ENCODE data around the gene CDA. TPM values are rescaled to one million over a fixed set of nuclear protein-coding genes. Genes with fewer than 3 reads are reported as not detected.

The CDA gene
- polyA plus RNA-seq, 3 donors from 2014 or later: 0.30 TPM; not detected in 2

DNA sequence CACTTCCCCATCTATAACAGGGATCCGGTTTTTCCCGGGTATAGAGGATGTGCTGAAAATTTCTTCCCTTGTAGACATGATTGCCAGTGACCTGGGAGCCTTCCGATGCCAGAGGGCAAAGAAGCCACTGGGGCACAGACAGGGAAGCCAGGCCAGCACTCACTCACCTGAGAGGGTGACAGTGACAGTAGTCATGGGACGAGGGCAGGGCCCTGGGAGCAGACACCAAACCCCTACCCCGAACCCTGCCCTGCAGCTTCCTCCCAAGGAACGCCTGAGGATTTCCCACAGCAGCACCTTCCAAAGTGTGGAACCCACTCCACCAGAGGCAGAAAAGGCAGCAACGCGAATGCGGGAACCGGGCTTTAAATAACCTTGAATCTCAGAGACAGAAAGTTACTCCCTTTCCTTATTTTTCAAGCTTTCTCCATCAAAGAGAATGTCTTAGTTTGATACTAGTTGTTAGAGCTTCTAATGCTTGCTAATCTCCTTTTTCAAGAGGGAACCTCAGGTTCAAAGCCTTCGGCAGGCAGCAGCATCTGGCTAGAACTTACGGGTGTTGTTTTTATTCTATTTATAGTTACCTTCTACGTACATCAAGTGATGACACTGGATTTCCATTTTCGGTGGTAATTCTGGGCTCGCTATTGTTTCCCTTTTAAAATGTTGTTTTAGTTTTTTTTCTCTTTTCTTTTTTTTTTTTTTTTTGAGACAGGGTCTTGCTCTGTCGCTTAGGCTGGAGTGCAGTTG, 69.4 kb downstream of the CDA start:
- Mint-ChIP-seq H3K9me3 (no peaks in the 10 kb centered on the region), H3K36me3 (peaks cover 8 to 10% (median 9%) of the 10 kb centered on the region in 3 donors), H3K27me3 (ENCODE audit: low read depth in 3 of 3) (peaks cover 0 to 9% (median 0%) of the 10 kb centered on the region in 3 donors), H3K27ac (no peak overlapping the region), H3K4me1 (peaks cover 53 to 65% of the 10 kb centered on the region in 2 donors), H3K4me3 (peak overlapping the region in 1 of 5 donors; percentile 38)
- DNase-seq: no peak

DNA sequence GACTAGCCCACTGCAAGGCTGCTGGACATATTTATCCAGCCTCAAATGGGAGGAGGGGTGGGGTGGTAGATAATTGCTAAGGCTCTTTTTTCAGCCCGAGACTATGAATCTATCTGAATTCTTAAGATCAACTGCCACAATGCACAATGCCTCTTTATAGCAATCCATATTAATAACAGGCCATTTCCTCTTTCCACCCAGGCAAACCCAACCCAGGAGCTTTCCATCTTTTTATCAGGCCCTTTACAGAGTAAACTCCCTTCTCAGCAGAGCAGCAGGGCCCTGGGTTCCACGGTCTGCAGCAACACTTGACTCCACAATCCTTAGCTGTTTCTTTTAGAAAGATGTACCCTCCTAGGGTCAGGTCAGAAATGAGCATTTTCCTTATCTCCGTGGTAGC, 71.5 kb downstream of the CDA start:
- Mint-ChIP-seq H3K36me3 (peaks cover 0 to 10% (median 9%) of the 10 kb centered on the region in 3 donors), H3K9me3 (no peaks in the 10 kb centered on the region), H3K27me3 (ENCODE audit: low read depth in 3 of 3) (peaks cover 0 to 9% (median 0%) of the 10 kb centered on the region in 3 donors), H3K27ac (peak overlapping the region; percentile 93 to 99 (median 98)), H3K4me3 (peak overlapping the region; percentile 98 to 99 (median 99)), H3K4me1 (peaks cover 53 to 65% of the 10 kb centered on the region in 2 donors)
- DNase-seq: no peak

DNA sequence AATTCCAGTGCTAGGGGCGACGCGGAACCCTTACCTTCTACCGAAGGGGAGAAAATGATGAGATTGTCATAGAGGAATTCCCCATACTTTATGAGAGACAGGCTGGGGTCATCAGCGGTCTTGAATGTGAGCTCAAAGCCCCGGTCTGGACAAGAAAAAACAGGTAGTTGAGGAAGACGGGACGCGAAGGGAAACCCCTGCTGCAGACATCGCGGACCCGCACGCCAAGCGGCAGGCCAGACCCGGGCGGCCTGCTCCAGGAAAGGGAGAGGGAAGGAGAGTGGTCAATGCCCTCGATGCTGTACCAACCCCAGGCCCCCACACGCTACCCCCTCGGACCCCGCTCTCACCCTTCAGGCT, 71.9 kb downstream of the CDA start:
- Mint-ChIP-seq H3K36me3 (peaks cover 0 to 10% (median 9%) of the 10 kb centered on the region in 3 donors), H3K9me3 (no peaks in the 10 kb centered on the region), H3K4me3 (peak overlapping the region; percentile 98 to 99 (median 99)), H3K4me1 (peaks cover 53 to 65% of the 10 kb centered on the region in 2 donors), H3K27ac (peak overlapping the region; percentile 93 to 99 (median 98)), H3K27me3 (ENCODE audit: low read depth in 3 of 3) (peaks cover 0 to 9% (median 0%) of the 10 kb centered on the region in 3 donors)
- DNase-seq: no peak

DNA sequence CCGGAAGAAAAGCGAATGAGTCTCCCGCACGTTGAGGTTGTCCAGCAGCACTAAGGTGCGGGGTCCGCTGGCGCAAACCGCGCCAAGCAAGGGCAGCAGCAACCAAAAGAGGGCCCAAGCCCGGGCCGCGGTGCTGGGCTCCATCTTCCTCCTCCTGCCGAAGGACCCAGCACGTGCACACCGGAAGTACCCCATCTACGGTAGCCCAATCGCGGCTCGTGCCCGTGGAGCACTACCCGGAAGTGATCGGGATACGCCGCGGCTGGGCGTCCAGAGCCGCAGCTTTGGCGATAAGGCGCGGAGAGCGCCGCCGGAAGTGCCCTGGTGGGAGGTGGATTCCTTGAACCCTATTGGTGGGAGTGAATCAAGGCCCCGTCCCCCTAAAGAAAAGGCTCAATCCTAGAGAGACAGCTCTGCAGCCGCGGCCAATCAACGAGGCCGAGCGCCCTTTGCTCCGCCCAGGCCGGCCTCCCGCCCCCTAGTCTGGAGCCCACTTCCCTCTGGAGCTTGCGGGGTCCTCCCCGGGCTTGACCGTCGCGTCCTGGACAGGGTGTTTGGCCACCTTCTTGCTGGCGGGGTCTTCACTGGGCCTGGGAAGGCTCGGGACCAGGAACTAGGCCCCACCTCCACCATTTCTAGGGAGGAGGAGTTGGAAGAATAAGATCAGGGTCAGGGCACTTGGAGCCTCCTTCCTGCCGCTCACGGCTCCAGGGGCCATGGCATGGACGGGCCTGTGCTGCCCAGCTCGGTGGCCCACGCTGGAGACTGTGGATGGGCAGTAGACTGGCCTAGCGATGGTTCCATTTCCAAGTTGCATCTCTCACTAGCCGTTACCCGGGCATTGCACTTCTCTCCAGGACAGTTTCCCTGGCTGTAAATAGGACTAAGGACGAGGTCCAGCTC, 72.6 kb downstream of the CDA start, which contains the start of gene DDOST:
Gene DDOST, minus strand, starts transcription at position 163 of the 903 bp plus-strand sequence. Its CDS starts 19 bp downstream, at position 144.
- Mint-ChIP-seq H3K9me3 (no peaks in the 10 kb centered on the region), H3K27ac (peak within 1 kb of the TSS; percentile 93 to 99 (median 98)), H3K4me3 (peak within 1 kb of the TSS; percentile 98 to 99 (median 99)), H3K27me3 (ENCODE audit: low read depth in 3 of 3) (peaks cover 0 to 9% (median 0%) of the 10 kb centered on the region in 3 donors), H3K36me3 (peaks cover 0 to 10% (median 8%) of the 10 kb centered on the region in 3 donors), H3K4me1 (peaks cover 52 to 60% of the 10 kb centered on the region in 2 donors)
- peak; percentile 94 to 95 (median 95) for DNase-seq

DNA sequence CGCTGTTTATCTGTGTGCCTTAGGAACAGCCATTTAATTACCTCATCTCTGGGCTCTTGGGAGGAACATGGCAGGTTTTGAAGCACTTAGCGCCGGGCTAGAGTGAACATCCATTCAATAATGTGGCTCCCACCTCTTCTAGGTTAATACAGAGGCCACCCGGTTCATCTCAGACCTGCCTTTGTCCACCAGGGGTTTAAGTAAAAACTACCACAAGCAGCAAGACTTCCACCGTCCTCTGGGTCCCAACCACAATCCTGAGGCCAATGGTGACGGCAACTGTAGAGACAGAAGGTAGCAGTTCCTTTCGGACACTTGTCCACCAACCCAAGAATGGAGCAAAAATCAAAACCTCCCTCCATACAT, 73.2 kb downstream of the CDA start:
- peak overlapping the region; percentile 98 to 99 (median 99) for H3K4me3 Mint-ChIP-seq
- DNase-seq: no peak
- H3K4me1 Mint-ChIP-seq: peaks cover 47 to 54% of the 10 kb centered on the region in 2 donors
- peaks cover 0 to 7% (median 1%) of the 10 kb centered on the region in 3 donors for H3K36me3 Mint-ChIP-seq
- peak overlapping the region; percentile 93 to 99 (median 98) for H3K27ac Mint-ChIP-seq
- H3K9me3 Mint-ChIP-seq: no peaks in the 10 kb centered on the region
- H3K27me3 Mint-ChIP-seq (ENCODE audit: low read depth in 3 of 3): peaks cover 0 to 8% (median 0%) of the 10 kb centered on the region in 3 donors

DNA sequence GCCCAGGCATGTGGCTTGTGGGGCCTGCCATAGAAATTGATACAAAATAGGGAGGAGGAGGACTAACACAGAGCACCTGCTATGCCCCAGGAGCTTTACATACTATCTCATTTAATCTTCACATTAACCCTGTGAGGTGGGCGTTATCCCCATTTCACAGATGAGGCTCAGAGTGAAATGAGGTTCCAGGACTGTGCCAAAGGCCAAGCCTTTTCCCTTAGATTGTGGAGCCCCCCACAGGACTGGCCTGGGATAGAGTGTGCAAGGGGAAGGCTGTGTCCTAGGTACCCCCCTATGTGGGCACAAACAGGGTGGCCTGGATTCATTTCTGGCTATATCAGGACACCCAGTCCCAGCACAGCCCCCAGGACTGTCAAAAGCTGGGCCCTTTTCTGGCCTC, 74.5 kb downstream of the CDA start:
- DNase-seq: no peak
- peak overlapping the region in 3 of 5 donors; percentile 98 to 99 (median 99) for H3K4me3 Mint-ChIP-seq
- no peaks in the 10 kb centered on the region for H3K9me3 Mint-ChIP-seq
- H3K4me1 Mint-ChIP-seq: peaks cover 41% of the 10 kb centered on the region in 2 donors
- peaks cover 0 to 5% (median 0%) of the 10 kb centered on the region in 3 donors for H3K36me3 Mint-ChIP-seq
- peak overlapping the region in 1 of 6 donors; percentile 45 for H3K27ac Mint-ChIP-seq
- H3K27me3 Mint-ChIP-seq (ENCODE audit: low read depth in 3 of 3): peaks cover 0 to 6% (median 2%) of the 10 kb centered on the region in 3 donors

DNA sequence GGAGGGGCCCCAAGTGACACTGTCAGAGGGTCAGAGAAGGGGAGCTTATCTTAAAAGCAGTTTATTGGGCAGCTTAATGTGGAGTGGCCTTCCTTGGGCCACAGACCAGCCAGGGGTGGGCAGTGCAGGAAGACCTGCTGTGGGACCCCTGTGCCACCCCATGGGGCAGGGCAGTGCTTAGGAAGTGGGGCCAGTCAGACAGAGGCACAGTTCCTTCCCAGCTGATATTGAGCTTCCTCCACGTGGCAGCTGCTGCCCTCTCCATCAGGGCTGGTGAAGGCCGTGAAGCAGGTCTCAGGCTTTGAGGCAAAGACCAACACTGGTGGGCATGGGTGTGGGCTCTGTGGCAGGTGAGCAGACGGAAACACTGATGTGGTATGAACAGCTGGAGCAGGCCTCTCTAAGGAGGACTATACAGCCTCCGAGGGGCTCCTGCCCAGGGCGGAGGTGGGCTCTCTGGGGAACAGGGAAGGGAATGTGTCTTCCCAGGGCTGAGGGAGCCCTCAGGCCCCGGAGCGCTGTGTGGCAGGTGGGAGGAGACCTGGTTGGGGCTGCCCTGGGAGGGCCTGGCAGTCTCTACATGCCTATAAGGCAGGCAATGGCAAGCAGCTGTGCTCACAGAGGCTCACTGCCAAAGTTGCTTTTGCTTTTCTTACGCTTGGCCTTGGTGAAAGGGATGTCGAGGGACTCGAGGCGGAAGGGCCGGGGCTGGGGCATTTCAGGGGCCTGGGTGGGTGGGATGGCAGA, 75.2 kb downstream of the CDA start:
- H3K4me3 Mint-ChIP-seq: peak overlapping the region in 1 of 5 donors; percentile 4

DNA sequence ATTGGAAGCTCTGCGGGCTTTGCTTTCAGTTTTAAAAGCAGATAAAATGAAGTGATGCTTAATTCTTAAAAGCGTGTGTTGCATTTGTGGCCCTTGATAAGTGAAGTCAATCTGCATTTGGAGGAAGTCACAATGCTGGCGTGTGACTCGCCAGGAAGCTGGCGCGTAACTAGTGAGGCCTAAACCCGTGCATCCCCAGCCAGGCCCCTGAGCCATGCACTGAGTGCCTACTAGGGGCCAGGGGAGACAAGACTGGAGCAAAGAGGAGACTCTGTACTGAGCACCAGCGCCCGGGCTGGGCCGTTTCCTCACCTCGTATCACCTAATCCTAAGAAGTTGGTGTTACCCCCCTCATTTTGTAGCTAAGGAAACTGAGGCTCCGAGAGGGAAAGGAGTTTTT, 76.8 kb downstream of the CDA start:
- no peak overlapping the region for H3K4me3 Mint-ChIP-seq
- no peaks in the 10 kb centered on the region for H3K9me3 Mint-ChIP-seq
- DNase-seq: no peak
- H3K36me3 Mint-ChIP-seq: no peaks in the 10 kb centered on the region
- H3K27ac Mint-ChIP-seq: no peak overlapping the region
- peaks cover 0 to 6% (median 3%) of the 10 kb centered on the region in 3 donors for H3K27me3 Mint-ChIP-seq (ENCODE audit: low read depth in 3 of 3)
- H3K4me1 Mint-ChIP-seq: peaks cover 21 to 22% of the 10 kb centered on the region in 2 donors

More for the DNA sequence above, 75.2 kb downstream of the CDA start:
- Mint-ChIP-seq H3K9me3 (no peaks in the 10 kb centered on the region), H3K27ac (no peak overlapping the region), H3K36me3 (peaks cover 0 to 5% (median 0%) of the 10 kb centered on the region in 3 donors), H3K4me1 (peaks cover 36 to 38% of the 10 kb centered on the region in 2 donors), H3K27me3 (ENCODE audit: low read depth in 3 of 3) (peaks cover 0 to 6% (median 3%) of the 10 kb centered on the region in 3 donors)
- DNase-seq: no peak

DNA sequence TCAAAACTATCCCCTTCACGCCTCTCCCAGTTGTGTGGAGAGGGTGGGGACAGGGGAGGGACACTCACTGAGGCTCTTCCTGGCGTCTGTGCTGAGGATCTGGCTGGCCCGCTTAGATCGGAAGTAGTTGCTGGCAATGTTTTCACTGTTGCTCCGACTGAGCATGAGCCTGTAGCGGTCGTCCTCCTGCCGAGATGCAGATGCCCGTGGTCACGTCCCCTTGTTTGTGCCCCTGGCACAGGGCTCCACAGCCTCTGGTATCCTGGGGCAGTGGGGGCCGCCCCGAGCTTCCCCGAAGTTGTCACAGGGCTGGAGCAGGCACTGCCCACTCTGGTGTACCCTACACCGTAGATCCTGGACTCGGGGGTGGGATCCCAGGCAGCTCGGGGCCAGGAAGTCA, 77.2 kb downstream of the CDA start:
- Mint-ChIP-seq H3K9me3 (no peaks in the 10 kb centered on the region), H3K36me3 (no peaks in the 10 kb centered on the region), H3K27me3 (ENCODE audit: low read depth in 3 of 3) (peaks cover 0 to 5% (median 3%) of the 10 kb centered on the region in 3 donors), H3K4me1 (peaks cover 17 to 18% of the 10 kb centered on the region in 2 donors), H3K27ac (no peak overlapping the region), H3K4me3 (no peak overlapping the region)
- DNase-seq: no peak

DNA sequence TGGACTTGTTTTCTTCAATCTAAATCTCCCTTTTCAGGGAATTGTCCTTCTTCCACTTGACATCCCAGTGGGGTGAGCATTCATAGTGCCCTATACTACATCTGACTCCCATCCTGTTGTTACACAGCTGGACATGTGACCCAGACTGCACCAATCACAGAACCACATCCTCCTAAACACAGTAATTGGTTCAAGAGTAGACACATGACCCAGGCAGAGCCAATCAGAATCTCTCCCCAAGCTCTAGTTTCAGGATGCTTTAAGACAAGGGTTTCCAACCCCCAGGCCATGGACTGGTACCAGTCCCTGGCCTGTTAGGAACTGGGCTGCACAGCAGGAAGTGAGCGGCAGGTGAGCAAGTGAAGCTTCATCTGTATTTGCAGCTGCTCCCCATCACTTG, 77.9 kb downstream of the CDA start:
- Mint-ChIP-seq H3K36me3 (no peaks in the 10 kb centered on the region), H3K27ac (no peak overlapping the region), H3K4me1 (peaks cover 11% of the 10 kb centered on the region in 2 donors), H3K9me3 (no peaks in the 10 kb centered on the region), H3K4me3 (no peak overlapping the region), H3K27me3 (ENCODE audit: low read depth in 3 of 3) (peaks cover 0 to 3% (median 0%) of the 10 kb centered on the region in 3 donors)
- DNase-seq: no peak

Measured in immature natural killer cell (primary cell).